SK-N-SH (cell line): ENCODE results near the gene ATXN2.

Source experiments
- FOXM1 ChIP-seq: IDR thresholded peaks from 2 replicates; pipeline ENCODE4 v1.4.0; 2012; ENCODE audit warnings: low read depth, mild to moderate bottlenecking
- GABPA ChIP-seq: IDR thresholded peaks from 2 replicates; pipeline ENCODE4 v1.4.0; 2012; ENCODE audit warnings: low read depth, mild to moderate bottlenecking
- IRF3 ChIP-seq: fragments of 150-350 bp; IDR thresholded peaks from 2 replicates; pipeline ENCODE4 v1.6.1; 2016; ENCODE audit warnings: mild to moderate bottlenecking, low read depth, low read length
- RAD21 ChIP-seq: IDR thresholded peaks from 2 replicates; pipeline ENCODE4 v1.6.1; 2012; ENCODE audit warnings: mild to moderate bottlenecking, low read length
- TEAD4 ChIP-seq: IDR thresholded peaks from 2 replicates; pipeline ENCODE4 v1.4.0; 2012; ENCODE audit warnings: mild to moderate bottlenecking, borderline replicate concordance; ENCODE audit not compliant: insufficient read depth
- YY1 ChIP-seq: IDR thresholded peaks from 2 replicates; pipeline ENCODE4 v1.4.0; 2012; ENCODE audit warnings: low read depth, mild to moderate bottlenecking
- ZBTB33 ChIP-seq: IDR thresholded peaks from 2 replicates; pipeline ENCODE4 v1.4.0; 2012; ENCODE audit warnings: low read depth, borderline replicate concordance

GRCh38 chr12:111442301-111443045, 156.6 kb downstream of the ATXN2 start:
- TF ChIP-seq TEAD4 (no peak), IRF3 (no peak), FOXM1 (no peak), GABPA (no peak), ZBTB33 (no peak), YY1 (no peak), RAD21 (no peak)
